ENCODE results near the gene FAM186B. TPM values are rescaled to one million over a fixed set of nuclear protein-coding genes. Genes with fewer than 3 reads are reported as not detected.

FAM186B gene
- total RNA-seq, 1 experiment from 2014 or later = 0.46 TPM

DNA sequence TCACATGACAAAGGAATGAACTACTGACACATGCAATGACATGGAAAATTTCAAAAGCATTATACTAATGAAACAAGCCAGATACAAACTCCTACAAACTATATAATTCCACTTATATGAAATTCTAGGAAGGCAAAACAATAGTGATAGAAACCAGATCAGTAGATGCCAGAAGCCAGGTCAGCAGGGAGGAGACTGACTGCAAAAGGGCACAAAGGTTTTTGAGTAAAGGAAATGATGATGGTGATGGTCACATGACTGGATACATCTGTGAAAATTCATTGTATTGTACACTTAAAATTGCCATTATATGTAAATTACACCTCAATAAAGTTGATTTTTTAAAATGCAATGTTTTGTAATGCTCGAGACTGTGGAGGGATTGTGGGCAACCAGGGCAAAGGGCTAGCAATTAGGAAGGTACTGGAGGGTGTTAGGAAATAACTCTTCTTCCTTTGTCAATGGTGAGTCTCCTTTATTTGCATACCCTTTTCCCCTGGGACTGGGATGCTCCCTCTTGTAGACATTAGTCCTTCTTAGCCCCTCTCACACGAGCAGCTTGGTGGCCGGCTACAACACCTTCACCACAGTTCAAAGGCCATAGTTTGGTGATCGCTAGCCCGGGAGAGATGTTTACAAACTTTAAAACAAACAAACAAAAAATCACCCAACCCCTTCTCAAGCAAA is 11.2 kb upstream of the FAM186B start:
- no peaks in the 10 kb centered on the region; a peak in 1 of 5 replicates for H3K9me3 Mint-ChIP-seq

More for the DNA sequence above, 11.2 kb upstream of the FAM186B start:
- no peaks in the 10 kb centered on the region for H3K36me3 Mint-ChIP-seq (ENCODE audit: insufficient read depth in 1 of 3, low read depth in 3 of 3)
- Histone ChIP-seq H2BK120ac (ENCODE audit: low read depth, low read length, poor library complexity, severe bottlenecking) (no peak overlapping the region), H2BK12ac (ENCODE audit: insufficient read length, low read depth, low read length) (no peak overlapping the region), H3K9me3 (ENCODE audit: control insufficient read depth, low read depth, low read length) (no peaks in the 10 kb centered on the region), H2BK15ac (ENCODE audit: low read depth, low read length) (no peak overlapping the region), H3K18ac (ENCODE audit: insufficient read length, low read depth, low read length) (no peak overlapping the region), H3K79me1 (ENCODE audit: insufficient read depth, low read depth, low read length, poor library complexity, severe bottlenecking) (no peaks in the 10 kb centered on the region), H2BK20ac (ENCODE audit: low read depth, low read length, poor library complexity, severe bottlenecking) (no peak overlapping the region), H3K23ac (ENCODE audit: insufficient read length, low read depth, low read length) (no peak overlapping the region), H4K91ac (ENCODE audit: insufficient read length, low read depth, low read length) (no peak overlapping the region), H3K14ac (ENCODE audit: insufficient read depth, low read length) (no peak overlapping the region), H3K4ac (ENCODE audit: low read depth, low read length) (no peak overlapping the region), H3T11ph (ENCODE audit: low read length) (no peak overlapping the region), H4K20me1 (ENCODE audit: control insufficient read depth, insufficient read depth, insufficient read length) (no peaks in the 10 kb centered on the region), H3K56ac (ENCODE audit: insufficient read length, low read depth, low read length) (no peak overlapping the region), H3K27me3 (ENCODE audit: insufficient read depth, low read length) (no peaks in the 10 kb centered on the region), H4K5ac (ENCODE audit: insufficient read length, low read depth, low read length) (no peak overlapping the region), H3K27ac (ENCODE audit: insufficient read length, low read depth, low read length) (no peak overlapping the region), H3K9ac (ENCODE audit: extremely low read depth, insufficient read length, low read length) (no peak overlapping the region), H2BK5ac (ENCODE audit: insufficient read length, low read length) (no peak overlapping the region), H3K23me2 (ENCODE audit: insufficient read length, low read depth, low read length, poor library complexity, severe bottlenecking) (no peaks in the 10 kb centered on the region), H2AK5ac (ENCODE audit: insufficient read length, low read length) (no peak overlapping the region), H2AFZ (ENCODE audit: low read length) (no peak overlapping the region), H4K8ac (replicated peaks; ENCODE audit: insufficient read length, low read depth, low read length) (no peak overlapping the region), H3K4me2 (ENCODE audit: insufficient read depth, insufficient read length, low read length) (no peak overlapping the region), H3K4me1 (ENCODE audit: insufficient read depth, low read length) (peaks cover 2% of the 10 kb centered on the region; the same call in 1 of the 2 replicates), H3K79me2 (ENCODE audit: insufficient read depth, low read length) (no peaks in the 10 kb centered on the region; the same call in 1 of the 2 replicates)
- 0 out of 7 replicates have a peak overlapping the region, but pooled peaks of 1 of the 3 experiments have one; percentile 12 for H3K27ac Mint-ChIP-seq
- no CpG with 5 or more reads among the region's 5 CpGs for WGBS (ENCODE audit: extremely low coverage, insufficient read length, low lambda C conversion rate)
- TF ChIP-seq, protein P1, sequence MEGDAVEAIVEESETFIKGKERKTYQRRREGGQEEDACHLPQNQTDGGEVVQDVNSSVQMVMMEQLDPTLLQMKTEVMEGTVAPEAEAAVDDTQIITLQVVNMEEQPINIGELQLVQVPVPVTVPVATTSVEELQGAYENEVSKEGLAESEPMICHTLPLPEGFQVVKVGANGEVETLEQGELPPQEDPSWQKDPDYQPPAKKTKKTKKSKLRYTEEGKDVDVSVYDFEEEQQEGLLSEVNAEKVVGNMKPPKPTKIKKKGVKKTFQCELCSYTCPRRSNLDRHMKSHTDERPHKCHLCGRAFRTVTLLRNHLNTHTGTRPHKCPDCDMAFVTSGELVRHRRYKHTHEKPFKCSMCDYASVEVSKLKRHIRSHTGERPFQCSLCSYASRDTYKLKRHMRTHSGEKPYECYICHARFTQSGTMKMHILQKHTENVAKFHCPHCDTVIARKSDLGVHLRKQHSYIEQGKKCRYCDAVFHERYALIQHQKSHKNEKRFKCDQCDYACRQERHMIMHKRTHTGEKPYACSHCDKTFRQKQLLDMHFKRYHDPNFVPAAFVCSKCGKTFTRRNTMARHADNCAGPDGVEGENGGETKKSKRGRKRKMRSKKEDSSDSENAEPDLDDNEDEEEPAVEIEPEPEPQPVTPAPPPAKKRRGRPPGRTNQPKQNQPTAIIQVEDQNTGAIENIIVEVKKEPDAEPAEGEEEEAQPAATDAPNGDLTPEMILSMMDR (conservative IDR thresholded peaks at IDR 0.05) = no peak
- H3K27me3 Mint-ChIP-seq (ENCODE audit: low read depth) = peaks cover 17% of the 10 kb centered on the region
- no peak for DNase-seq
- H3K4me3 Mint-ChIP-seq = no peak overlapping the region
- peaks cover 19 to 26% of the 10 kb centered on the region in 2 experiments for H3K4me1 Mint-ChIP-seq
